Measurements from ENCODE around the gene LCE2B.

LCE2B gene

GRCh38 chr1:152725261-152725660, 39.3 kb downstream of the LCE2B start:
- FAIRE-seq (no peak), DNase-seq (ENCODE audit: insufficient read length, low spot score) (no peak)

- FAIRE-seq: no peak
These were observed 43.1 kb downstream of the LCE2B start for GRCh38 chr1:152728986-152729385.

DNA sequence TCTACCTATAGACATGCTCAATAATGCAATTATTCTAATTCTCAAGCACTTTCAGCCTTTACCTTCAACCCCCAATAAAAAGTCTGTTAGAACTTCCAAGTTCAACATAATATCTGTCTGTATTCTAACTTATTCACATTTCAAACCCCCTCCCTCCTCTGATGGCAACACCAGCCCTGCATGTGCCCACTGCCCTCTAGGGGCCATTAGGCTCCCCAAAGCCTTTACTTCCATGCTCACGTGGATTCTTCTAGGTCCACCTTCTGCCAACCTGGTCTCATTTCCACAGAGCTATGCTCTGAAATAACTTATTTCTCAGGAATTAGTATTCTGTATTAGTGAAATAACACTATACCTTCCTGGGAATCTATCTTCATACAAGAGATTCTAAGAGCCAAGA, 49.7 kb downstream of the LCE2B start:
- no peak for DNase-seq (ENCODE audit: insufficient read length, low spot score)
- FAIRE-seq: no peak

More at GRCh38 chr1:152728986-152729385, 43.1 kb downstream of the LCE2B start:
- no peak for DNase-seq (ENCODE audit: insufficient read length, low spot score)

Data from HTR-8/SVneo (cell line).